Gastroesophageal sphincter (tissue), 4 donors: Measurements from ENCODE around the gene UVRAG. TPM values are rescaled to one million over a fixed set of nuclear protein-coding genes. Genes with fewer than 3 reads are reported as not detected.
"Not testable (repeated sequence)": the region's sequence is repeated elsewhere in the genome, so short reads cannot be mapped to it uniquely, and the experiment has no call there.

Experiments
- ATAC-seq: fragments of 150-250 bp; one replicate; pipeline ENCODE4 v1.9.1; 2016; ENCODE audit warnings: mild to moderate bottlenecking, moderate library complexity
- H3K27ac ChIP-seq, 4 donors: fragments of 200-600 bp; sonication (generic) in 3 of 4; 1 replicate in 3 of 4; 2 replicates in 1 of 4; pipeline ENCODE4 v1.5.1; 2016 to 2019
- H3K27me3 ChIP-seq: fragments of 200-600 bp; sonication (generic); one replicate; pipeline ENCODE4 v1.5.1; 2019
- H3K36me3 ChIP-seq, 2 donors: fragments of 200-600 bp; sonication (generic); one replicate each; pipeline ENCODE4 v1.5.1; 2019; ENCODE audit warnings: control low read depth in 1 of 2
- H3K4me1 ChIP-seq, 3 donors: fragments of 200-600 bp; sonication (generic); 1 replicate in 2 of 3; 2 replicates in 1 of 3; pipeline ENCODE4 v1.5.1; 2016 to 2019; ENCODE audit warnings: control low read depth in 2 of 3
- H3K4me3 ChIP-seq, 2 donors: fragments of 200-600 bp; sonication (generic); one replicate each; pipeline ENCODE4 v1.5.1; 2019; ENCODE audit warnings: mild to moderate bottlenecking in 1 of 2, moderate library complexity in 1 of 2
- H3K9me3 ChIP-seq, 3 donors: fragments of 200-600 bp; sonication (generic); one replicate each; pipeline ENCODE4 v1.5.1; 2017 to 2019; ENCODE audit warnings: control low read depth in 2 of 3
- CTCF ChIP-seq, 4 experiments: fragments of 200-600 bp in 2 of 4; fragments of 450-650 bp in 2 of 4; sonication (generic) in 1 of 4; IDR thresholded peaks; one replicate each; pipeline ENCODE4 v1.5.1; 2017 to 2019; ENCODE audit warnings: antibody characterized with exemption in 4 of 4, mild to moderate bottlenecking in 2 of 4, moderate library complexity in 2 of 4
- EP300 ChIP-seq: sonication (generic); formaldehyde crosslinking; IDR thresholded peaks from one replicate; pipeline ENCODE4 v1.6.1; 2017; ENCODE audit warnings: antibody characterized with exemption, mild to moderate bottlenecking
- POLR2A ChIP-seq, 2 donors: fragments of 450-650 bp; IDR thresholded peaks; one replicate each; pipeline ENCODE4 v1.6.1; 2017; ENCODE audit warnings: antibody characterized with exemption in 2 of 2, mild to moderate bottlenecking in 2 of 2, moderate library complexity in 1 of 2
- POLR2AphosphoS5 ChIP-seq: sonication (generic); formaldehyde crosslinking; IDR thresholded peaks from one replicate; pipeline ENCODE4 v1.6.1; 2017; ENCODE audit warnings: antibody characterized with exemption
- WGBS, 2 donors: methylation state at CpG; one replicate each; pipeline ENCODE4 v1.1.5; 2018; ENCODE audit warnings: low coverage in 1 of 2; 5-methylcytosine and 5-hydroxymethylcytosine counted together
- total RNA-seq, 4 donors: library from RNA; depleted of rRNA; stranded (reverse); fragments of >200 nt; gene quantifications; one replicate each; pipeline ENCODE4 v1.1.0, GENCODE V29; 2016

Gene UVRAG
- total RNA-seq, 4 donors from 2014 or later = 28.1 to 50.1 (median 34.7) TPM

DNA sequence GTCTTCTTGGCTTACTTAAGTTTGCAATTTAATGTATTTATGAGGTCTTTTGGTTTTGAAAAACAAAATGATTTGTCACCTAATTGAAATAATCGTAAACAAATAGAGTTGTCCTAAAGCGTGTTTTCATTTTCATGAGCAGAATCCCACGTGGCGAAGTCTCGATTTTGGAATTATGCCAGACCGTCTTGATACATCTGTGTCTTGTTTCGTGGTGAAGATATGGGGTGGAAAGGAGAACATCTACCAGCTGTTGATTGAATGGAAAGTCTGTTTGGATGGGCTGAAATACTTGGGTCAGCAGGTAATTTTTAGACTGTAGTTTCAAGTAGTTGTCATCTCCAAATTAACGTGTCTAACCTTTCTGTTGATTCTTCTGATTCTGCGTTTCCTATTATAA is 64.7 kb downstream of the UVRAG start:
- peaks cover 0 to 19% of the 10 kb centered on the region in 2 donors for H3K36me3 ChIP-seq
- H3K9me3 ChIP-seq = no peaks in the 10 kb centered on the region
- ATAC-seq = no peak
- 79 to 84% methylated on average over 9 of the region's 9 CpGs for WGBS, 2 donors
- TF ChIP-seq EP300 (no peak), CTCF (IDR thresholded peaks at IDR 0.05) (no peak), POLR2AphosphoS5 (no peak), POLR2A (IDR thresholded peaks at IDR 0.05) (no peak)
- no peak overlapping the region for H3K27ac ChIP-seq
- no peaks in the 10 kb centered on the region for H3K4me1 ChIP-seq
- H3K4me3 ChIP-seq = no peak overlapping the region
- no peaks in the 10 kb centered on the region for H3K27me3 ChIP-seq

DNA sequence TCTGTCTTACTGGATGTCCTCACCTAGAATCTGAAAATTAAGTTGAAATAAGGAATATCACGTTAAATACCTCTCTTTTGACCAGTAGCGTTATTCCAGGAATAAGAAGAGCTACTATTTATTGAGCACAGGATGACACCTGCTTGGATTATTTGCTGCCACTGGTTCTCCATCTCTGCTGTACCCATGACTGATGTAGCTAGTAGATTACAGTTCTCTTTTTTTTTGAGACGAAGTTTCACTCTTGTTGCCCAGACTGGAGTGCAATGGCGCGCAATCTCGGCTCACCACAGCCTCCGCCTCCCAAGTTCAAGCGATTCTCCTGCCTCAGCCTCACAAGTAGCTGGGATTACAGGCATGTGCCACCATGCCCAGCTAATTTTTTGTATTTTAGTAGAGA is 65.3 kb downstream of the UVRAG start:
- H3K27ac ChIP-seq, H3K27me3 ChIP-seq, H3K9me3 ChIP-seq, ATAC-seq, H3K4me3 ChIP-seq, H3K4me1 ChIP-seq: not testable (repeated sequence)
- H3K36me3 ChIP-seq = peaks cover 0 to 19% of the 10 kb centered on the region in 2 donors
- 87 to 89% methylated on average over 2 to 6 of the region's 8 CpGs for WGBS, 2 donors

- H3K9me3 ChIP-seq = no peaks in the 10 kb centered on the region
Measured at GRCh38 chr11:75884321-75884720, 69.3 kb downstream of the UVRAG start.

GRCh38 chr11:75888416-75888815 is 73.4 kb downstream of the UVRAG start:
- WGBS, 2 donors = 92 to 95% methylated on average over 2 to 3 of the region's 3 CpGs
- ATAC-seq = no peak

More at GRCh38 chr11:75884321-75884720, 69.3 kb downstream of the UVRAG start:
- no peak for ATAC-seq
- no peak overlapping the region for H3K27ac ChIP-seq
- H3K4me3 ChIP-seq = no peak overlapping the region
- TF ChIP-seq CTCF (IDR thresholded peaks at IDR 0.05) = no peak
- no peak for TF ChIP-seq POLR2AphosphoS5
- no peak for TF ChIP-seq EP300
- TF ChIP-seq POLR2A (IDR thresholded peaks at IDR 0.05) = no peak
- peaks cover 0 to 19% of the 10 kb centered on the region in 2 donors for H3K36me3 ChIP-seq
- H3K4me1 ChIP-seq = no peaks in the 10 kb centered on the region
- no peaks in the 10 kb centered on the region for H3K27me3 ChIP-seq

GRCh38 chr11:75891947-75892739 is 77.1 kb downstream of the UVRAG start:
- peaks cover 0 to 18% of the 10 kb centered on the region in 2 donors for H3K36me3 ChIP-seq
- H3K27ac ChIP-seq = peak overlapping the region in 1 of 4 donors; percentile 9
- H3K4me1 ChIP-seq = no peaks in the 10 kb centered on the region
- 80 to 81% methylated on average over 5 to 6 of the region's 6 CpGs for WGBS, 2 donors
- TF ChIP-seq CTCF (IDR thresholded peaks at IDR 0.05) (no peak), POLR2AphosphoS5 (no peak), POLR2A (IDR thresholded peaks at IDR 0.05) (no peak), EP300 (no peak)
- H3K27me3 ChIP-seq = no peaks in the 10 kb centered on the region
- no peak overlapping the region for H3K4me3 ChIP-seq
- no peaks in the 10 kb centered on the region for H3K9me3 ChIP-seq
- ATAC-seq = no peak

More at GRCh38 chr11:75888416-75888815, 73.4 kb downstream of the UVRAG start:
- Histone ChIP-seq H3K4me3 (no peak overlapping the region), H3K9me3 (no peaks in the 10 kb centered on the region), H3K4me1 (no peaks in the 10 kb centered on the region), H3K27ac (no peak overlapping the region), H3K36me3 (peaks cover 0 to 18% of the 10 kb centered on the region in 2 donors), H3K27me3 (no peaks in the 10 kb centered on the region)
- TF ChIP-seq EP300 (no peak), CTCF (IDR thresholded peaks at IDR 0.05) (no peak), POLR2AphosphoS5 (no peak), POLR2A (IDR thresholded peaks at IDR 0.05) (no peak)
